Kidney capillary endothelial cell (primary cell): Measurements from ENCODE around the gene PCDHA10.
"Not testable (repeated sequence)": the region's sequence is repeated elsewhere in the genome, so short reads cannot be mapped to it uniquely, and the experiment has no call there.

Source experiments
- DNase-seq: peaks from one replicate; pipeline ENCODE4 v3.0.0-alpha.2; 2018; ENCODE audit warnings: low spot score

The PCDHA10 gene

DNA sequence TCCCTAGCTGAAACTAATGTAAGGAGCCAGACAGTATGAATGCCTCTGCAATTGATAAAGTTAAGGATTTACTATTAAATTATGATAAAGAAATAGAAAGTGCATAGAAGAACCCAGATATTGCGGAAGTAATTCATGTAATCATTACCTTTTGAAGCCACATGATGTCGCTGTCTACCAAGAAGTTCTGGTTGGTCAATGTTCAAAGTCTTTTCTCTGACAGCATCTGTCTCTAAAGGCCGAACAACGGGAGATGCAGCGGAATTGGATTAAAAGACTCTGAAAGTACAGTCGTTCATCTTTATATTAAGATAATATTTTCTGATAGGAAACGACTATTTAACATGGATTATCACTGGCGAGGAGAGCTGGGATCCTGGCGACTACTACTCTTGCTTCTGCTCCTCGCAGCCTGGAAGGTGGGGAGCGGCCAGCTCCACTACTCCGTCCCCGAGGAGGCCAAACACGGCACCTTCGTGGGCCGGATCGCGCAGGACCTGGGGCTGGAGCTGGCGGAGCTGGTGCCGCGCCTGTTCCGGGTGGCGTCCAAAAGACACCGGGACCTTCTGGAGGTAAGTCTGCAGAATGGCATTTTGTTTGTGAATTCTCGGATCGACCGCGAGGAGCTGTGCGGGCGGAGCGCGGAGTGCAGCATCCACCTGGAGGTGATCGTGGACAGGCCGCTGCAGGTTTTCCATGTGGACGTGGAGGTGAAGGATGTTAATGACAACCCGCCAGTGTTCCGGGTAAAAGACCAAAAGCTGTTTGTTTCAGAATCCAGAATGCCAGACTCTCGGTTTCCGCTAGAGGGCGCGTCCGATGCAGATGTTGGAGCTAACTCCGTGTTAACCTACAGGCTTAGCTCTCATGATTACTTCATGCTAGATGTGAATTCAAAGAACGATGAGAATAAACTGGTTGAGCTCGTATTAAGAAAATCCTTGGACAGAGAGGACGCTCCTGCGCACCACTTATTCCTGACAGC is 14.4 kb upstream of the PCDHA10 start, which contains the start of gene PCDHA8:
Gene PCDHA8 (plus strand): TSS at position 210 of the 985 bp plus-strand sequence. CDS start 135 bp downstream, at position 345.
- no peak for DNase-seq

DNA sequence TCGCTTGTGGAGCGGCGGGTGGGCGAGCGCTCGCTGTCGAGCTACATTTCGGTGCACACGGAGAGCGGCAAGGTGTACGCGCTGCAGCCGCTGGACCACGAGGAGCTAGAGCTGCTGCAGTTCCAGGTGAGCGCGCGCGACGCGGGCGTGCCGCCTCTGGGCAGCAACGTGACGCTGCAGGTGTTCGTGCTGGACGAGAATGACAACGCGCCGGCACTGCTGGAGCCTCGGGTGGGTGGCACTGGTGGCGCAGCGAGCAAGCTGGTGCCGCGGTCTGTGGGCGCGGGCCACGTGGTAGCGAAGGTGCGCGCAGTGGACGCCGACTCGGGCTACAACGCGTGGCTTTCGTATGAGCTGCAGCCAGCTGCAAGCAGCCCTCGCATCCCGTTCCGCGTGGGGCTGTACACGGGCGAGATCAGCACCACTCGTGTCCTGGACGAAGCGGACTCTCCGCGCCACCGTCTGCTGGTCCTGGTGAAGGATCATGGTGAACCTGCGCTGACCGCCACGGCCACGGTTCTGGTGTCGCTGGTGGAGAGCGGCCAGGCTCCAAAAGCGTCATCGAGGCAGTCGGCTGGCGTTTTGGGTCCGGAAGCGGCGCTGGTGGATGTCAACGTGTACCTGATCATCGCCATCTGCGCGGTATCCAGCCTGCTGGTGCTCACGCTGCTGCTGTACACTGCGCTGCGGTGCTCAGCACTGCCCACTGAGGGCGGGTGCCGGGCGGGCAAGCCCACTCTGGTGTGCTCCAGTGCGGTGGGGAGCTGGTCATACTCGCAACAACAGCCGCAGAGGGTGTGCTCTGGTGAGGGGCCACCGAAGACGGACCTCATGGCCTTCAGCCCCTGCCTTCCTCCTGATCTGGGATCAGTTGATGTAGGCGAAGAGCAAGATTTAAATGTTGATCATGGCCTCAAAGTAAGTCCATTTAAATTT is 12.6 kb upstream of the PCDHA10 start:
- DNase-seq: no peak

DNA sequence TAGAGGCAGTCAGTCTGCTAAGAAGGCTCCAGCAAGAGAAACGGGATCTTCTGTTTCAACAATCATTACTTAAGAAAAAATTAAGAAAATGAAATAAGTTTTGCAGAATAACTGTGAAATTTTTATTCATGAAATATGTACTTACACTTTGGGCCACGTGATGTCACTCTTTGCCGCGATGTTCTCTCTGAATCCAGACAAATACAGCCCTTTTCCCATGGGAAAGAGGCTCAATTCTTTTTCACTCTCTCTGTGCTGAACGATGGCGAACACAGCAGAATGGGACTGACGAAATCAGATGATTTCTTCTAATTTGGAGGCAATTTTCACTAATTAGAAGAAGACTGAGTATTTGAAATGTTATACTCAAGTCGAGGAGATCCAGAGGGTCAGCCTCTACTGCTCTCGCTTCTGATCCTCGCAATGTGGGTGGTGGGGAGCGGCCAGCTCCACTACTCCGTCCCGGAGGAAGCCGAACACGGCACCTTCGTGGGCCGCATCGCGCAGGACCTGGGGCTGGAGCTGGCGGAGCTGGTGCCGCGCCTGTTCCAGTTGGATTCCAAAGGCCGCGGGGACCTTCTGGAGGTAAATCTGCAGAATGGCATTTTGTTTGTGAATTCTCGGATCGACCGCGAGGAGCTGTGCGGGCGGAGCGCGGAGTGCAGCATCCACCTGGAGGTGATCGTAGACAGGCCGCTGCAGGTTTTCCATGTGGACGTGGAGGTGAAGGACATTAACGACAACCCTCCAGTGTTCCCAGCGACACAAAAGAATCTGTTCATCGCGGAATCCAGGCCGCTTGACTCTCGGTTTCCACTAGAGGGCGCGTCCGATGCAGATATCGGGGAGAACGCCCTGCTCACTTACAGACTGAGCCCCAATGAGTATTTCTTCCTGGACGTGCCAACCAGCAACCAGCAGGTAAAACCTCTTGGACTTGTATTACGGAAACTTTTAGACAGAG is 7.3 kb upstream of the PCDHA10 start, which contains the start of gene PCDHA9:
Gene PCDHA9 (plus strand): TSS at position 244 of the 964 bp plus-strand sequence. CDS start 114 bp downstream, at position 358.
- not testable (repeated sequence) for DNase-seq

DNA sequence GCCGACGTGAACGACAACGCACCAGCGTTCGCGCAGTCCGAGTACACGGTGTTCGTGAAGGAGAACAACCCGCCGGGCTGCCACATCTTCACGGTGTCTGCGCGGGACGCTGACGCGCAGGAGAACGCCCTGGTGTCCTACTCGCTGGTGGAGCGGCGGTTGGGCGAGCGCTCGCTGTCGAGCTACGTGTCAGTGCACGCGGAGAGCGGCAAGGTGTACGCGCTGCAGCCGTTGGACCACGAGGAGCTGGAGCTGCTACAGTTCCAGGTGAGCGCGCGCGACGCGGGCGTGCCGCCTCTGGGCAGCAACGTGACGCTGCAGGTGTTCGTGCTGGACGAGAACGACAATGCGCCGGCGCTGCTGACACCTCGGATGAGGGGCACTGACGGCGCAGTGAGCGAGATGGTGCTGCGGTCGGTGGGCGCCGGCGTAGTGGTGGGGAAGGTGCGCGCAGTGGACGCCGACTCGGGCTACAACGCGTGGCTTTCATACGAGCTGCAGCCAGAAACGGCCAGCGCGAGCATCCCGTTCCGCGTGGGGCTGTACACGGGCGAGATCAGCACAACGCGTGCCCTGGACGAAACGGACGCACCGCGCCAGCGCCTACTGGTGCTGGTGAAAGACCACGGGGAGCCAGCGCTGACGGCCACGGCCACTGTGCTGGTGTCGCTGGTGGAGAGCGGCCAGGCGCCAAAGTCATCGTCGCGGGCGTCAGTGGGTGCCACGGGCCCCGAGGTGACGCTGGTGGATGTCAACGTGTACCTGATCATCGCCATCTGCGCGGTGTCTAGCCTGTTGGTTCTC is 5.7 kb upstream of the PCDHA10 start:
- DNase-seq: not testable (repeated sequence)

DNA sequence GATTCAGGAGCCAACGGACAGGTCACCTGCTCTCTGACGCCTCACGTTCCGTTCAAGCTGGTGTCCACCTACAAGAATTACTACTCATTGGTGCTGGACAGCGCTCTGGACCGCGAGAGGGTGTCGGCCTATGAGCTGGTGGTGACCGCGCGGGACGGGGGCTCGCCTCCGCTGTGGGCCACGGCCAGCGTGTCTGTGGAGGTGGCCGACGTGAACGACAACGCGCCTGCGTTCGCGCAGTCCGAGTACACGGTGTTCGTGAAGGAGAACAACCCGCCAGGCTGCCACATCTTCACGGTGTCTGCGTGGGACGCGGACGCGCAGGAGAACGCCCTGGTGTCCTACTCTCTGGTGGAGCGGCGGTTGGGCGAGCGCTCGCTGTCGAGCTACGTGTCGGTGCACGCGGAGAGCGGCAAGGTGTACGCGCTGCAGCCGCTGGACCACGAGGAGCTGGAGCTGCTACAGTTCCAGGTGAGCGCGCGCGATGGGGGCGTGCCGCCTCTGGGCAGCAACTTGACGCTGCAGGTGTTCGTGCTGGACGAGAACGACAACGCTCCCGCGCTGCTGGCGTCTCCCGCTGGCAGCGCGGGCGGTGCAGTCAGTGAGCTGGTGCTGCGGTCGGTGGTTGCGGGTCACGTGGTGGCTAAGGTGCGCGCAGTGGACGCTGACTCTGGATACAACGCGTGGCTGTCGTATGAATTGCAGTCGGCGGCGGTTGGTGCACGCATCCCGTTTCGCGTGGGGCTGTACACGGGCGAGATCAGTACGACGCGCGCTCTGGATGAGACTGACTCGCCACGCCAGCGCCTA is 1.7 kb downstream of the PCDHA10 start:
- DNase-seq: no peak

DNA sequence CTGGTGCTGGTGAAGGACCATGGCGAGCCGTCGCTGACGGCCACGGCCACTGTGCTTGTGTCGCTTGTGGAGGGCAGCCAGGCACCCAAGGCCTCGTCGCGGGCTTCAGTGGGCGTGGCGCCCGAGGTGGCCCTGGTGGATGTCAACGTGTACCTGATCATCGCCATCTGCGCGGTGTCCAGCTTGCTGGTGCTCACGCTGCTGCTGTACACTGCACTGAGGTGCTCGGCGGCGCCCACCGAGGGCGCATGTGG is 2.2 kb downstream of the PCDHA10 start:
- no peak for DNase-seq

DNA sequence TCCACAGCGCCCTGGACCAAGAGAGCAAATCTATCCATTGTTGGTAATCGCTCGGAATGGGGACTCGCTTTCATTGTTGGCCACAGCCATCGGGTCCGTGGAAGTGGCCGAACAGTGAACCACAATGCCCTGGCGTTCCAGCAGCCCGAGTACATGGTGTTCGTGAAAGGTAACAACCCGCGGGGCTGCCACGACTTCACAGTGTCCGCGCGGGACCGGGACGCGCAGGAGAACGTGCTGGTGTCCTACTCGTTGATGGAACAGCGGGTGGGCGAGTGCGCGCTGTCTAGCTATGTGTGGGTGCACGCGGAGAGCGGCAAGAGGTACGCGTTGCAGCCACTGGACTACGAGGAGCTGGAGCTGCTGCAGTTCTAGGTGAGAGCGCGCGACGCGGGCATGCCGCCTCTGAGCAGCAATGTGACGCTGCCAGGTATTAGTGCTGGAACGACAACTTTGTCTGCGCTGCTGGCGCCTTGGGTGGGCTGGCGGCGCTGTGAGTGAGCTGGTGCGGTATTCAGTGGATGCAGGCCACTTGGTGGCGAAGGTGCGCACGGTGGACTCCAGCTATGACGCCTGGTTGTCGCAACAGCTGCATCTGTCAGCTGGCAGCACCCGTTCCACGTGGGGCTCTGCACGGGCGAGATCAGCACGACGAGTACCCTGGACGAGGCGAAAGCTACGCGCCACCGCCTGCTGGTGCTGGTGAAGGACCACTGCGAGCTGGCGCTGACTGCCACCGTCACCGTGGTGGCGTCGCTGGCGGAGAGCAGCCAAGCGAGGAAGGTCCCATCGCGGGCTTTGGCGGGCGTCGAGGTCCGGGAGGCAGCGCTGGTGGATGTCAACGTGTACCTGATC is 7.0 kb downstream of the PCDHA10 start:
- no peak for DNase-seq

DNA sequence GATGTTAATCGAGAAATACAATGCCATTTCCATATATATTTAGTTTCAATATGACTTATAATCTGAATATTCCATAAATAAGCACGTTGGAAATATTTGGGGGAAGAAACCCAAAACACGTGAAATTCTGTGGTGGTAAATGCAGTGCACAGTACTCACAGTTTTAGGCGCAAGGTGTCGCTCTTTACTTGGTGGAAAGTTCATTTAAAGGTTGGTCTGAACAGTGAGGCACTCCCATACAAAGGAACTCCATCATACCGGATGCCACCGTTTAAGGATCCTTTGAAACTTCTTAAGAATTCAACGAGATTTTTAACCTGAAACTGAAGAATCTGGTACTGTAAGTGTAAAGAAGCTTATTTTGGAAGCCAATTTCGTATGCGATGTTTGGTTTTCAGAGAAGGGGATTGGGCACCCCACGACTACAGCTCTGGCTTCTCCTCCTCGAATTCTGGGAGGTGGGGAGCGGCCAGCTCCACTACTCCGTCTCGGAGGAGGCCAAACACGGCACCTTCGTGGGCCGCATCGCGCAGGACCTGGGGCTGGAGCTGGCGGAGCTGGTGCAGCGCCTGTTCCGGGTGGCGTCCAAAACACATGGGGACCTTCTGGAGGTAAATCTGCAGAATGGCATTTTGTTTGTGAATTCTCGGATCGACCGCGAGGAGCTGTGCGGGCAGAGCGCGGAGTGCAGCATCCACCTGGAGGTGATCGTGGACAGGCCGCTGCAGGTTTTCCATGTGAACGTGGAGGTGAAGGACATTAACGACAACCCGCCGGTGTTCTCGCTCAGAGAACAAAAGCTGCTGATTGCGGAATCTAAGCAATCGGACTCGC is 13.2 kb downstream of the PCDHA10 start, which contains the start of gene PCDHA11:
Gene PCDHA11 (plus strand): TSS at position 237 of the 834 bp plus-strand sequence. CDS start 147 bp downstream, at position 384.
- DNase-seq: no peak

DNA sequence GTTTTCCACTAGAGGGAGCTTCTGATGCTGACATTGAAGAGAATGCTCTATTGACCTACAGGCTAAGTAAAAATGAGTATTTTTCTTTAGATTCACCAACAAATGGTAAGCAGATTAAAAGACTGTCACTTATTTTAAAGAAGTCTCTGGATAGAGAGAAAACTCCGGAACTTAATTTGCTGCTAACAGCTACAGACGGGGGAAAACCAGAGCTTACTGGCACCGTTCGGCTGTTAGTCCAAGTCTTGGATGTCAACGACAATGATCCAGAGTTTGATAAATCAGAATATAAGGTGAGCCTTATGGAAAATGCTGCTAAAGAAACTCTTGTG is 13.8 kb downstream of the PCDHA10 start:
- DNase-seq: no peak

DNA sequence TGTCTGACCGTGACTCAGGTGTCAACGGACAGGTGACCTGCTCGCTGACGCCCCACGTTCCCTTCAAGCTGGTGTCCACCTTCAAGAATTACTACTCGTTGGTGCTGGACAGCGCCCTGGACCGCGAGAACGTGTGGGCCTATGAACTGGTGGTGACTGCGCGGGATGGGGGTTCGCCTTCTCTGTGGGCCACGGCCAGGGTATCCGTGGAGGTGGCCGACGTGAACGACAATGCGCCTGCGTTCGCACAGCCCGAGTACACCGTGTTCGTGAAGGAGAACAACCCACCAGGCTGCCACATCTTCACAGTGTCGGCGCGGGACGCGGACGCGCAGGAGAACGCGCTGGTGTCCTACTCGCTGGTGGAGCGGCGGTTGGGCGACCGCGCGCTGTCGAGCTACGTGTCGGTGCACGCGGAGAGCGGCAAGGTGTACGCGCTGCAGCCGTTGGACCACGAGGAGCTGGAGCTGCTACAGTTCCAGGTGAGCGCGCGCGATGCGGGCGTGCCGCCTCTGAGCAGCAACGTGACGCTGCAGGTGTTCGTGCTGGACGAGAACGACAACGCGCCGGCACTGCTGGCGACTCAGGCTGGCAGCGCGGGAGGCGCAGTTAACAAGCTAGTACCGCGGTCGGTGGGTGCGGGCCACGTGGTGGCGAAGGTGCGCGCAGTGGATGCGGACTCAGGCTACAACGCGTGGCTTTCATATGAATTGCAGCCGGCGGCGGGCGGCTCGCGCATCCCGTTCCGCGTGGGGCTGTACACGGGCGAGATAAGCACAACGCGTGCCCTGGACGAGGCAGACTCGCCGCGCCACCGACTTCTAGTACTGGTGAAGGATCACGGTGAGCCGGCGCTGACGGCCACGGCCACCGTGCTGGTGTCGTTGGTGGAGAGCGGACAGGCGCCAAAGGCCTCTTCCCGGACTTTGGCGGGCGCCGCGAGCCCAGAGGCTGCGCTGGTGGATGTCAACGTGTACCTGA is 14.8 kb downstream of the PCDHA10 start:
- DNase-seq: no peak

DNA sequence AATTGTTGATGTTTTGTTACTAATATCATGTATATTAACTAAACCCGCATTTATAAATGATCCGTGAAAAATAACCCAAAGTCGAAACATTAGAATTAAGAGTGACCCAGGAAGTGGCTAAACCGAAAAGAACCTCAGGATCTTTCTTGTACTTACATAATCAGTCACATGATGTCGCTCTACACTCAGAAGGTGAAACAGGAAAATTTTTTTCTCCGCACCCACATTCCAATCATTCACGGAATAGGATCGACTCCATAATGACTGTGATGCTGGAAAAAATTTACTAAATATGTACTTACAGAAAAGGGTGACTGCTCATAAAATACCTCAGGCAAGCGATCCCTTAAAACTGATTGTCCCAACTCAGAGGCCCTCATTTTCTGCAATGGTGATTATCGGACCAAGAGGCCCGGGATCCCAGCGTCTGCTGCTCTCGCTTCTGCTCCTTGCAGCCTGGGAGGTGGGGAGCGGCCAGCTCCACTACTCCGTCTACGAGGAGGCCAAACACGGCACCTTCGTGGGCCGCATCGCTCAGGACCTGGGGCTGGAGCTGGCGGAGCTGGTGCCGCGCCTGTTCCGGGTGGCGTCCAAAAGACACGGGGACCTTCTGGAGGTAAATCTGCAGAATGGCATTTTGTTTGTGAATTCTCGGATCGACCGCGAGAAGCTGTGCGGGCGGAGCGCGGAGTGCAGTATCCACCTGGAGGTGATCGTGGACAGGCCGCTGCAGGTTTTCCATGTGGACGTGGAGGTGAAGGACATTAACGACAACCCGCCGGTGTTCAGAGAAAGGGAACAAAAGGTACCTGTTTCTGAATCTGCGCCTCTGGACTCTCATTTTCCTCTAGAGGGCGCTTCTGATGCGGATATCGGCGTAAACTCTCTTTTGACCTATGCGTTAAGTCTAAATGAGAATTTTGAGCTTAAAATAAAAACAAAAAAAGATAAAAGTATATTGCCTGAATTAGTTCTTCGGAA is 19.7 kb downstream of the PCDHA10 start, which contains the start of gene PCDHA12:
Gene PCDHA12 (plus strand): TSS at position 224 of the 981 bp plus-strand sequence. CDS start 165 bp downstream, at position 389.
- DNase-seq: no peak

DNA sequence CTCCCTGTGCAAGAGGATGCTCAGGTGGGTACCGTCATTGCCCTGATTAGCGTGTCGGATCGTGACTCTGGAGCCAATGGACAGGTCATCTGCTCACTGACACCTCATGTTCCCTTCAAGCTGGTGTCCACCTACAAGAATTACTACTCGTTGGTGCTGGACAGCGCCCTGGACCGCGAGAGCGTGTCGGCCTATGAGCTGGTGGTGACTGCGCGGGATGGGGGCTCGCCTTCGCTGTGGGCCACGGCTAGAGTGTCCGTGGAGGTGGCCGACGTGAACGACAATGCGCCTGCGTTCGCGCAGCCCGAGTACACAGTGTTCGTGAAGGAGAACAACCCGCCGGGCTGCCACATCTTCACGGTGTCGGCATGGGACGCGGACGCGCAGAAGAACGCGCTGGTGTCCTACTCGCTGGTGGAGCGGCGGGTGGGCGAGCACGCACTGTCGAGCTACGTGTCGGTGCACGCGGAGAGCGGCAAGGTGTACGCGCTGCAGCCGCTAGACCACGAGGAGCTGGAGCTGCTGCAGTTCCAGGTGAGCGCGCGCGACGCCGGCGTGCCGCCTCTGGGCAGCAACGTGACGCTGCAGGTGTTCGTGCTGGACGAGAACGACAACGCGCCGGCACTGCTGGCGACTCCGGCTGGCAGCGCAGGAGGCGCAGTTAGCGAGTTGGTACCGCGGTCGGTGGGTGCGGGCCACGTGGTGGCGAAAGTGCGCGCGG is 21.0 kb downstream of the PCDHA10 start:
- not testable (repeated sequence) for DNase-seq

DNA sequence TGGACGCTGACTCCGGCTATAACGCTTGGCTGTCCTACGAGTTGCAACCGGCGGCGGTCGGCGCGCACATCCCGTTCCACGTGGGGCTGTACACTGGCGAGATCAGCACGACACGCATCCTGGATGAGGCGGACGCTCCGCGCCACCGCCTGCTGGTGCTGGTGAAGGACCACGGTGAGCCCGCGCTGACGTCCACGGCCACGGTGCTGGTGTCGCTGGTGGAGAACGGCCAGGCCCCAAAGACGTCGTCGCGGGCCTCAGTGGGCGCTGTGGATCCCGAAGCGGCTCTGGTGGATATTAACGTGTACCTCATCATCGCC is 21.5 kb downstream of the PCDHA10 start:
- no peak for DNase-seq

DNA sequence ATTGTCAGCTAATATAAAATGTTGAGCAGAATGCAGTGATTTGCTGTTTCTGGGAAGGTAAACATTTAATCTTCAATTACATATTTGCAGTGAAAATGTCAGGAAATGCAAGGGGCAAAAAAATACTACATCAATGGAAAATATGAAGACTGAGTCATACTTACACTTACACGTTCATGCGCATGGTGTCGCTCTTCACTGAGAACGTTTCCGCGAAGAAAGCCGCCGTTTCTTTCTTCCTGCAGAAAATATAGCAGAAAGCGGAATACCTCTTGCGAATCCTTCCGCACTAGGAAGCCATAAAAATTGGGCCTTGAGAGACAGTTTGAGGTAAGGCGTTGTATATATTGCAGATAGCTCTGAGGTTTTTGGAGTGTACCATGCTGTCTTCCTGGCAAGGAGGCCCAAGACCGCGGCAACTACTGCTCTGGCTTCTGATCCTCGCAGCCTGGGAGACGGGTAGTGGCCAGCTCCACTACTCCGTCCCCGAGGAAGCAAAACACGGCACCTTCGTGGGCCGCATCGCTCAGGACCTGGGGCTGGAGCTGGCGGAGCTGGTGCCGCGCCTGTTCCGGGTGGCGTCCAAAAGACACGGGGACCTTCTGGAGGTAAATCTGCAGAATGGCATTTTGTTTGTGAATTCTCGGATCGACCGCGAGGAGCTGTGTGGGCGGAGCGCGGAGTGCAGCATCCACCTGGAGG is 26.3 kb downstream of the PCDHA10 start, which contains the start of gene PCDHA13:
Gene PCDHA13 (plus strand): TSS at position 236 of the 702 bp plus-strand sequence. CDS start 145 bp downstream, at position 381.
- DNase-seq: no peak
